ENCODE results near the gene PPP6R3. TPM values are rescaled to one million over a fixed set of nuclear protein-coding genes. Genes with fewer than 3 reads are reported as not detected.

The PPP6R3 gene
- total RNA-seq, 1 donor from 2014 or later = 83.5 TPM

GRCh38 chr11:68661697-68662603, 201.4 kb downstream of the PPP6R3 start:
- intact Hi-C loops (cut with DNase I) = no loop called here
- ATAC-seq (no peak), DNase-seq (ENCODE audit: missing footprints) (no peak)

- no peak for DNase-seq (ENCODE audit: missing footprints)
- no peak for ATAC-seq
- intact Hi-C loops (cut with DNase I) = no loop called here
Observed at GRCh38 chr11:68663482-68664010, 203.0 kb downstream of the PPP6R3 start.

GRCh38 chr11:68664141-68664540, 203.6 kb downstream of the PPP6R3 start:
- intact Hi-C loops (cut with DNase I) = no loop called here
- ATAC-seq (no peak), DNase-seq (ENCODE audit: missing footprints) (no peak)

GRCh38 chr11:68664906-68665305, 204.4 kb downstream of the PPP6R3 start:
- no peak for ATAC-seq
- DNase-seq (ENCODE audit: missing footprints) = no peak
- intact Hi-C loops (cut with DNase I) = no loop called here

Other genes with a start within 250 kb of the PPP6R3 start
- 29.1 TPM for gene KMT5B, start 247.5 kb upstream of the PPP6R3 start, total RNA-seq
- 29.4 TPM for gene C11orf24, start 188.8 kb upstream of the PPP6R3 start, total RNA-seq
- gene LRP5, start 148.2 kb upstream of the PPP6R3 start, total RNA-seq = 61.6 TPM
- not detected for gene GAL, start 223.8 kb downstream of the PPP6R3 start, total RNA-seq

Data from Right ventricle myocardium inferior (tissue), 1 donor.